Measurements from ENCODE around the gene DEPDC5.

GRCh38 chr22:31927562-31927961 lies 173.7 kb downstream of the DEPDC5 start:
- TF ChIP-seq POLR2A (IDR thresholded peaks at IDR 0.05; ENCODE audit: low read depth, low read length) (no peak), POLR2AphosphoS5 (IDR thresholded peaks at IDR 0.05; ENCODE audit: low read depth, low read length) (no peak), TAF1 (IDR thresholded peaks at IDR 0.05; ENCODE audit: borderline replicate concordance, low read depth, low read length) (no peak)
